HuH-7.5 (cell line): Measurements from ENCODE around the gene KLHDC7B.

Experiments used
- DNase-seq: peaks from one replicate; pipeline ENCODE4 v3.0.0; 2011; ENCODE audit warnings: low spot score

KLHDC7B gene

GRCh38 chr22:50573491-50574382 lies 28.0 kb downstream of the KLHDC7B start:
- no peak for DNase-seq

DNA sequence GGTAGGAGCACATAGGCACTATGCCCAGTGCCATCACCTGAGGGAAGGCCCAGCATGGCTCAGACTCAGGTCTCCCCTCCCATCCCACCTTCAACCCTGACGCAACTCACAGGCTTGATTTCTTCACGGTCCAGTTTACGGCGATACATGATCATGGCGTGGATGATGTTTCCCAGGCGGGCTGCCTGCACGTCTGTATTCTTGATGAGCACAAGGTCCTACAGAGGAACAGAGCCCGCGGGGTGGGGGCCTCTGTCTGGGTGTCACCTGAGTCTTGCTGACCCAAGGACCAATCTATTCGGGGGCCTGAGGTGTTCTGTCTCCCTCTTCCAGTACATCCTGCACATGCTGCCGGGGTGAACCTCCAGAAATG lies 28.7 kb downstream of the KLHDC7B start:
- DNase-seq = no peak

- DNase-seq = no peak
These were observed 29.8 kb downstream of the KLHDC7B start for GRCh38 chr22:50575426-50575941.

GRCh38 chr22:50576070-50576469 lies 30.4 kb downstream of the KLHDC7B start:
- peak; percentile 88 for DNase-seq

DNA sequence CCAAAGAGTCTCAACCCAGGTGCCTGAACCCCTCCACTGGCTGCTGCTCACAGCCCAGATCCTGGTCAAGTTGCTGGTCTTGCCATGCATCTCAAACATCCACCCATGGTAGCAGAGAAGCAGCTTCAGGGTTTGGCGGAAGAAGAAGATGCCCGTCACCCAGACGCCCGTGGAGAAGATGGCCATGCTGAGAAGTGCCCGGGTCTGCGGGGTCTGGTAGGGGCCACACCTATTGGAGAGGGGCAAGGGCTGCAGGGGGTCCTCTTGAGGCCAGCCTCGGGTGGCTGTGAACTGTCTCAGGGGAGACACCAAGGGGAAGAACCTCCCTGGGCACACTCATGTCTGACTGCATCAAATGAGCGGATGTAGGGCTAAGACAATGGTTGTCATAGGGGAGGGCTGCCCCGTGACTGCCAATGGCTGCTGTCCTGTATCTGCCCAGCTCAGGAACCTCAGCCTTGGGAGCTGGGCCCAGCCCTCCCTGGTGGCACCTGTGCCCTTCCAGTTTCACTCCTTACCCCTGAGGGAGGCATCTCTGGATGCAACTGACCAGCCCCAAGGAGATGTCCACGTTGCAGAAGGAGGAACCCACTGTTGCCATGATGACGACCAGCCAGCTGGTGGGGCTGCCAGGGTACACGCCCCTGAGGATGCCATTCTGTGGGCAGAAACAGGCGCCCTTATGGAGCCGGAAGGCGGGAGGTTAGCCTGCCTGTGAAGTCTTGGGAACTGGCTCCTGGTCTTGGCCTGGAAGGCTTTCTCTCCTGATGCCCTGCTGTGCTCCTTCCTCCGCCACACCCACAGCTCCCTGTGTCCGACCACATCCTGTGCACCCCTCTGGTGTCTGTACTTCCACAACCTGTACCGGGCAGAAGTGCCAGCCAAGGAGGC lies 31.4 kb downstream of the KLHDC7B start:
- DNase-seq = no peak

DNA sequence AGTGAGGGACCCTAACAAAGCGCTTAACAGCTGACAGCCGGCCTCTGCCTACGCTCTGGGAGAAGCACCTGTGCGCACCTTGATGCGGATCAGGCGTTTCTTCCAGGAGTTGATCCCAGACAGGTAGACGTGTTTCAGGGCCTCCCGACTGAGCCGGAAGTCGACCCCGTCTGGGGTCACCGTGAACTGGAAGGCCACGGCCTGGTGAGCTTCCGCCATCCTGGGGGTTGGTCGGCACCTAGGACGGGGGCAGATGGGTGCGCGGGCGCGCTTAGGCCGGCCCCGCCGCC lies 31.9 kb downstream of the KLHDC7B start:
- DNase-seq = no peak

DNA sequence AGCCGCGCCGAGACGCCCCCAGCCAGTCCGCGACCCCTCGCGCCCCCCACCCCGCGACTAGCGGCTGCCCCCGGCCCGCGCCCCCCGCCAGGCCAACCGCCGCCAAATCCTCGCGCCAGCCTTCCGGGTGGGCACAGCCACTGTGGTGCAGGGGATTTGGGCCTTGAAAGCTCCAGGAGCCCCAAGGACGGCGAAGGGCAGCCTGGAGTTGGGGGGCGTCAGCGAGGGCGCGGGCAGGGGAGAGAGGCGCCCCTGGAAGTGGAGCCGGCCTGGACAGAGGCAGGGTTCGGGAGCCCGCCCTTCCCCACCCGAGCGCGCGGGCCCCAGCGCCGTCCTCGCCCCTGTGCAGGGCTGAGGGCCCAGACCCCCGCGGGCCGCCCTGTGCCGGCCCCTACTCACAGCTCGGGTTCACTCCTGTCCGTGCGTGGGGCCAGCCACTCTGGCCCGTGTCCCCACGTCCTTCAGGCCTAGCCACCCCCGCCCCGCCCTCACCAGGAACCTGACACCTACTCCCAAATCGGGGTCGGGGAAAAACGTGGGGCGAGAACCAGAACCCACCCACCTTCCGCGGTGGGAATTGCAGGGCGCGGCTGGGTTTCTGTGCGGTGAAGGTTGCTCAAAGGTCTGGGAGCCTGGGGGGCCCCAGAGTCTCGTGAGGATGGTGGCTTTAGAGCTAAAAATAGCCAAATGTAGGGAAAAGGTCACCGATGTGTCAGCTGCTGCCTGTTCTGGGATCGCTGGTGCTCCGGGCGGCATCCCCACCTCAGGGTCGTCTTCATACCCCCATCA lies 32.5 kb downstream of the KLHDC7B start, which contains the start of gene CPT1B:
Gene CPT1B, minus strand, starts transcription at position 441 of the 789 bp plus-strand sequence. CDS start 512 bp downstream, outside the sequence.
- DNase-seq = no peak

DNA sequence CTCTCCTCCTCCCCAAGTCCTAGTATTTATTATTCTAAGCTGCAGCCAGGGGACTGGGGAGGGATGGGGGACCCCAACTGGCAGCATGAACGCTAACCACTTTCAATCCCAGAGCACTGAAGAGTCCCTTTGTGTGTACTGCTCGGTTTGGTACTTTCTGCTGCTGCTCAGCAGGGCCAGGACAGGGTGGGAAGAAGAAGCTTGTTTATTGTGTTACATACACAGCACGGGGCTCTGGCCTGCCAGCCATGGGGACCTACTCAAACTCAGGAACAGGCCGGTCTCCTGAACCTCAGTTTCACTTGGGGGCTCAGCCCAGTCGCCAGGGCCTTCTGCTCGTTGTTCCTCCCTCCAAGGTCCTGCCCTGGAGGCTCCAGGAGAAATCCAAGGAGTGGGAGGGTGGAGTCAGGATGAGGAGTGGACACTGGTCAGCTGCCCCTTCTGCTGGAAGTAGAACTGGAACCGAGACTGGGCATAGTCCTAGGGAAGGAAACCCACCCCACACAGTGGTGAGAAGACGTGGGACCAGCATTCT lies 33.1 kb downstream of the KLHDC7B start:
- DNase-seq = no peak

DNA sequence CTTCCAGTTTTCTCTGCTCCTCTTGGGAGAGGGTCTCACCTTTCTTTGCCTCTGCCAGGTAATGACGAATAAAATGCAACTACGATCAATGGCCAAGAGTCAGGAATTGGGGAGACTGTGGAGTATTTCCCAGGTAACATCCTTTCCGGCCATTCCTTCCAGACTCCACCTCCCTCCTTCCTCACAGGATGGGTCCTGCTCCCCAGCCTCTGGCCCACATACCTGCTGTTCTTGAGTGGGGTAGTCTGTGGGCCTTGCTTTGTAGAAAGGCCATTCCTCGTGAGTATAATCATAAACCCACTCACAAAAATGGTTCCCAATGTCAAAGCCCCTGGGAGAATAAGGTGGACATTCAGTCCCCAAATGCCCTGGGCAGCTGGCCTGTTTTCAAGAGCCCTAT lies 34.1 kb downstream of the KLHDC7B start:
- DNase-seq = no peak

DNA sequence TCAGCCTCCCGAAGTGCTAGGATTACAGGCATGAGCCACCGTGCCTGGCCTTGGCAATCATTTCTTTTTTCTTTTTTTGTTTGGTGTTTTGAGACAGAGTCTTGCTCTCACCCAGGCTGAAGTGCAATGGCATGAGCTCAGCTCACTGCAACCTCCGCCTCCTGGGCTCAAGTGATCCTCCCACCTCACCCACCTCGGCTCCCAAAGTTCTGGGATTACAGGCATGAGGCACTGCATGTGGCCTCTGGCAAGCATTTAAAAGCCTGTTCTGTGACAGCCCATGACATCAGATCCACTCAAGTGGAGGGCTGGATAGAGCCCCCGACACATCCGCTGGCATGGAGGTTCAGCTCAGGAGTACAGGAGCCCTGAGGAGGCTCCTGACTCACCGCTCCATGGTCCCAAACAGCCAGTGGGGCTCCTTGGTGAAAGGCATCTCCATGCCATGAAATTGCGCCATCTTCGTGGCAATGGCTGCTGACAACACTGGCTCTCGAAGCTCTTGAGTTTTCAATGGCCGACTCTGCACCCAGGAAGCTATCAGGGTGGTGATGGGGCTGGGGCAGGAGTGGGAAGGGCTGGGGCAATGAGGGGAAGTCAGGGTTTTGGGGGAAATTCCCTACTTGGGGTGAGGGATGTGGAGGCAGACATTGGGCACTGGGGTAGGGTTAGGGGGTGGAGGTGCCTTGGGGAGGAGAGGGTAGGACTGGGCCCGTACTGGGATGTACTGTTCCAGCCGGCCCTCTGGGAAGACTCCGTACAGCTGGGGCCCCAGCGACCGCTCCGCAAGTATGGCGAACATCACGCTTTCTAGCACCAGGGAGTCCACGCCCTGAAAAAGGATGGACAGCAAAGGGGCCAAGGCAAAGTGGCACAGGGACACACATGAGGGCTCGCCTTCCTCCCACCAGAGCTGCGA lies 35.6 kb downstream of the KLHDC7B start:
- no peak for DNase-seq

DNA sequence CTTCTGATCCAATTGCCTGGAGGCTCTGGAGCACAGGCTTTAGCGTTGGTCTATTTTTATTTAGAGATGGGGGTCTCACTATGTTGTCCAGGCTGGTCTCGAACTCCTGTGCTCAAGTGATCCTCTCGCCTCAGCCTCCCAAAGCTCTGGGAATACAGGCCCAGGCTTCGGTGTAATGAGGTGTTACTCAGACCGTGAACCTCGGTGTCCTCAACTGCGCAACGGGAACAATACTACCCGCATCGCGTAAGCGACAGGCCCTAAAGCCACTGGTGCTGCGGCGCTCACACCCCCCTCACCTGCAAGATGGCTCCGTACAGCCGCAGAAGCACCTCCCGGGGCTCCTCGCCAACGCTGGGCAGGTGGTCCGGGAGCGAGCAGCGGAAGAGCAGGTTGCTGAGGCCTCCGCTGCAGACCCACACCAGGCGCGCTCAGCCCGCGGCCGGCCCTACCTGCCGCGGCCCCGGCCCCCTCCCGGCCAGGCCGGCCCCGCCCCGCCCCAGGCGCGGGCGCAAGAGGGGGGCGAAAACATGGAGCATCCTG lies 36.3 kb downstream of the KLHDC7B start:
- DNase-seq = no peak

- DNase-seq = peak; percentile 100
These were observed 37.0 kb downstream of the KLHDC7B start, which contains the start of gene CHKB for GRCh38 chr22:50582493-50583293. CHKB (minus strand) TSS chr22:50582849; CDS start chr22:50582781, 68 bp downstream.

DNA sequence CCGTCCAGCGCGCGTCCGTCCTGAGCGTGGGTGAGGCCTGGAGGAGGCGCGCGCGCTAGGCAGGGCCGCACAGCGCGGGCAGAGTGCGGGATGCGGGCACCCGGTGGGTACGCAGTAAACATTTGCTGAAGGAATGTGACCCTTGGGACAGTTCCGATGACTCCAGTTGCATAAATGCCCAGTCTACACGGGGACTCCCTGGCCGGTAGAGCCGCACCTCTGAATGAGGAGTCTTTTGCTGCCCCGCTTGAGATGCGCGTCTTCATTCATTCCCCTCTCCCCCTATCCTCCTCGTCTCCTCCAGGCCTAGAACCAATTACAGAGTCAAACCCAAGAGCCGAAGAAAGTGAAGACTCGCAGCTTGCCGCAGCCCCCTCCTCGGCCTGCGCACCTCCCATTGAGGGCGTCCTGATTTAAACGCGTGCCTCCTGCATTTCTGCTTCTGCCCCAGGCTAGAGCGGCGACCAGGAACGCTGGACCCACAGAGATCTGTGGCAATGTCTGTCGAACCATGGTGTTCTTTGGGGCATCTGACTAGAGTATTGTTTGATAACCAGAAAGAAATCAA lies 37.7 kb downstream of the KLHDC7B start:
- no peak for DNase-seq

DNA sequence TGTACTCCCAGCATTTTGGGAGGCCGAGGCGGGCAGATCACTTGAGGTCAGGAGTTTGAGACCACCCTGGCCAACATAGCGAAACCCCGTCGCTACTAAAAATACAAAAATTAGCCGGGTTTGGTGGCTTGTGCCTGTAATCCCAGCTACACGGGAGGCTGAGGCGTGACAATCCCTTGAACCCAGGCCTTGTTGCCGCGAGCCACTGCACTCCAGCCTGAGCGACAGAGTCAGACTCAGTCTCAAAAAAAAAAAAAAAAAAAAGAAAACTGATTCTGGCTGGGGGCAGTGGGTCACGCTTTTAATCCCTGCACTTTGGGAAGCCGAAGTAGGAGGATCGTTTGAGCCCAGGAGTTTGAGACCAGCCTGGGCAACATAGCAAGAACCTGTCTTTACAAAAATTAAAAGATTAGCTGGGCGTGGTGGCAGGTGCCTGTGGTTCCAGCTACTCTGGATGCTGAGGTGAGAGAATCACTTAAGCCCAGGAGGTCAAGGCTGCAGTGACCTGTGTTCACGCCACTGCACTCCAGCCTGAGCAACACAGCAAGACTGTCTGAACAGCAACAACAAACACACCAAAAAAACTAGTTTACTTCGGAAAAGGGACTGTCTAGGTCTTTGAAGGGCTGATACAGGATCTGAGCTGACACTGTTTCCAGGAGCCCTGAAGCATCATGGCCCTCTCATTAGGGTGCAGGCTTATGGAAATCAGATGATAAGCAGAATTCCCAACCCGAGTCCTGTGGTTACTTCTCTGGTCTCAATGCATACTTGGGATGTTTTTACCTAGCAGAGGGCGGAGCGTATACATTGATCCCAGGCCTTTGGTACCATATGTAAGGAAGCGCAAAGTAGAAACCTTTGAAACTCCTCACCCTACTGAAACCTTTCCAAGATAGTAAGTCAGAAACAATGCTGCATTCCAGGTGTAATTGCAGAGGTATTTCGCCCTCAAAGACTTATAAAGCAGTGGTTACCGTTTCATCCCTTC lies 38.7 kb downstream of the KLHDC7B start:
- no peak for DNase-seq

DNA sequence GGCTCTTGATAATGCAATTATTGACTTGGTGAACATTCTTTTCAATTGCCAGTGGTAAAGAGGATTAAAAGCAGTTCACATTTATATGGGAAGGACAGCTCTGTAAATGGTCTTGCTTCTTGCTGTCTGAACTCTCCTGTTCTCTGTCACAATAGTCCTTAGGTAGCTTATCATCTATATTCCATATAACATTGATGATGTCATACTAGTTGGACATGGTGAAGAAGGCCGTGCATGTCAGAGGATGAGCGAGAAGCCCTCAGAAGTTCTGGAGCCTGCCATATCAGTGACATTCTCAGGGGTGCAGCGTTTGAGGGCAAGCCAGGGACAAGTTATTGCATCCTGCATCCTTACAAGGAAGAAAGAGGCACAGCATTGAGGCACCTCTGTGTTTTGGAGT lies 39.5 kb downstream of the KLHDC7B start:
- no peak for DNase-seq

DNA sequence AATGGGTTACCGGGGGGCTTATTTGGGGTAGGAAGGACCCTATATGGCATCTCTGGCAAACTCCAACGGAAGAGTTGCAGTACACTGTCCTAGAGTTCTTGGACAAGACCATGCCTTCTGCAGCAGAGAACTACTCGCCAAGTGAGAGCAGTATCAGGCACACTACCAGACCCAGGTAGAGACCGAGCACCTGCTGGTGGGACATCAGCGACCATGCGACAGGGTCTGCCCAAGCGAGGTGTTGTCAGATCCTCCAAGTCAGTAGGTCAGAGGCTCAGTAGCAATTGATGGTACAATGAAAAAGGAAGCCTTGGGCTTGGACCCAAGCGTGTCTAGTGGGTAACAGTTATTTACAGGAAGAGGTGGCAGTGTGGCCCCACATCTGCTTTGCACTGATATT lies 40.1 kb downstream of the KLHDC7B start:
- no peak for DNase-seq

DNA sequence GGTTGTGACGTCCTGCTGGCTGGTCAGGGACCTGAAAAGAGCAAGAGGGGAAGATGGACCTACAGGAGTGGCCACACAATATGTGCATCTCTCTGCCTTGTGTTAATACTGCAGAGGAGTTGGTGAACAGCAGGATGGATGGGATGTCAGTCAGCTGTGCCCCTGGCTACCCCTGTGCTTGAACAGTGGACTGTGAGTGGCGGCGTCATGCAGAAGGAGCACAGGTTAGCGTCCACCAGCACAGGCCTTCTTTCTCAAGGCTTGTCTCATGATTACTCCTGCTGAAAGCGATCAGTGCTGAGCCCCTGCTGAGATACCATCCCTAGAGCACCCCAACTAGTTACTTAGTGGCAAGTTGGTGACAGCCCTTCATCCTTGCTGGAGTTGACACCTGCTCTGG lies 40.7 kb downstream of the KLHDC7B start:
- no peak for DNase-seq

- DNase-seq = no peak
These were observed 41.7 kb downstream of the KLHDC7B start for GRCh38 chr22:50587407-50587806.
